CD4-positive, alpha-beta memory T cell (primary cell): ENCODE data around the gene DEFB118. TPM values are rescaled to one million over a fixed set of nuclear protein-coding genes. Genes with fewer than 3 reads are reported as not detected.
"Not testable (repeated sequence)": the region's sequence is repeated elsewhere in the genome, so short reads cannot be mapped to it uniquely, and the experiment has no call there.

Source experiments
- CTCF ChIA-PET: fragments of 350-600 bp; sonication (Branson Sonifier 250); formaldehyde crosslinking; loops from one replicate; lab custom pipeline; 2021; ENCODE audit warnings: inconsistent platforms; ENCODE audit not compliant: partially characterized antibody; lab: Charles Lee
- POLR2A ChIA-PET: fragments of 350-600 bp; sonication (Branson Sonifier 250); formaldehyde crosslinking; loops from one replicate; lab custom pipeline; 2021; ENCODE audit not compliant: partially characterized antibody; lab: Charles Lee
- DNase-seq, 5 donors: peaks; one replicate each; pipeline versions ENCODE4 v3.0.0 to v3.0.0-alpha.2; 2020 to 2022; ENCODE audit warnings: mixed read lengths in 1 of 5
- H3K27ac ChIP-seq: one replicate; pipeline ENCODE4 v1.7.0; 2013; ENCODE audit warnings: low read depth, low read length
- H3K27me3 ChIP-seq: 2 replicates; pipeline ENCODE4 v1.7.0; 2013; ENCODE audit warnings: mild to moderate bottlenecking, low read length, moderate library complexity; ENCODE audit not compliant: insufficient read depth
- H3K36me3 ChIP-seq: 2 replicates; pipeline ENCODE4 v1.7.0; 2013; ENCODE audit warnings: mild to moderate bottlenecking, low read length, moderate library complexity; ENCODE audit not compliant: insufficient read depth
- H3K4me1 ChIP-seq: 2 replicates; pipeline ENCODE4 v1.7.0; 2013; ENCODE audit warnings: mild to moderate bottlenecking, low read length, moderate library complexity; ENCODE audit not compliant: insufficient read depth
- H3K4me3 ChIP-seq, 2 donors: one replicate each; pipeline ENCODE4 v1.7.0; 2013; ENCODE audit warnings: low read length in 2 of 2, mild to moderate bottlenecking in 1 of 2
- H3K9me3 ChIP-seq, 2 donors: one replicate each; pipeline ENCODE4 v1.7.0; 2013; ENCODE audit warnings: low read length in 2 of 2, control low read depth in 1 of 2; ENCODE audit not compliant: control insufficient read depth in 1 of 2
- H3K27ac Mint-ChIP-seq, 7 donors: one replicate each; pipeline ENCODE4 v1.8.0; 2020 to 2021; ENCODE audit warnings: mixed read lengths in 7 of 7, mild to moderate bottlenecking in 6 of 7, inconsistent platforms in 3 of 7, moderate library complexity in 3 of 7
- H3K27me3 Mint-ChIP-seq, 2 donors: one replicate each; pipeline ENCODE4 v1.8.0; 2020 to 2021; ENCODE audit warnings: mixed read lengths in 2 of 2
- H3K36me3 Mint-ChIP-seq, 2 donors: one replicate each; pipeline ENCODE4 v1.8.0; 2020 to 2021; ENCODE audit warnings: mixed read lengths in 2 of 2, inconsistent platforms in 1 of 2, mild to moderate bottlenecking in 1 of 2
- H3K4me1 Mint-ChIP-seq, 4 donors: one replicate each; pipeline ENCODE4 v1.8.0; 2020 to 2021; ENCODE audit warnings: mixed read lengths in 4 of 4, mild to moderate bottlenecking in 1 of 4
- H3K4me3 Mint-ChIP-seq, 8 donors: one replicate each; pipeline ENCODE4 v1.8.0; 2020 to 2021; ENCODE audit warnings: mixed read lengths in 8 of 8, mild to moderate bottlenecking in 7 of 8, moderate library complexity in 6 of 8, inconsistent platforms in 3 of 8
- H3K9me3 Mint-ChIP-seq, 8 donors: one replicate each; pipeline ENCODE4 v1.8.0; 2020 to 2021; ENCODE audit warnings: mixed read lengths in 8 of 8, mild to moderate bottlenecking in 5 of 8, inconsistent platforms in 3 of 8, moderate library complexity in 1 of 8
- intact Hi-C: fragments of 100-400 bp; cut with micrococcal nuclease; formaldehyde crosslinking; loops from one replicate; pipeline ENCODE4 v1.15.1; 2023
- polyA plus RNA-seq, 2 donors: library from polyadenylated mRNA; unstranded; fragments of 300-500 nt; fragmentation: Illumina TruSeq; gene quantifications; one replicate each; pipeline ENCODE4 v1.2.3, GENCODE V29; 2021
- total RNA-seq, 2 experiments: library from RNA; stranded (reverse); gene quantifications; one replicate each; pipeline ENCODE4 v1.2.3, GENCODE V29; 2021

The DEFB118 gene, protein sequence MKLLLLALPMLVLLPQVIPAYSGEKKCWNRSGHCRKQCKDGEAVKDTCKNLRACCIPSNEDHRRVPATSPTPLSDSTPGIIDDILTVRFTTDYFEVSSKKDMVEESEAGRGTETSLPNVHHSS
- not detected for total RNA-seq
- polyA plus RNA-seq = not detected

DNA sequence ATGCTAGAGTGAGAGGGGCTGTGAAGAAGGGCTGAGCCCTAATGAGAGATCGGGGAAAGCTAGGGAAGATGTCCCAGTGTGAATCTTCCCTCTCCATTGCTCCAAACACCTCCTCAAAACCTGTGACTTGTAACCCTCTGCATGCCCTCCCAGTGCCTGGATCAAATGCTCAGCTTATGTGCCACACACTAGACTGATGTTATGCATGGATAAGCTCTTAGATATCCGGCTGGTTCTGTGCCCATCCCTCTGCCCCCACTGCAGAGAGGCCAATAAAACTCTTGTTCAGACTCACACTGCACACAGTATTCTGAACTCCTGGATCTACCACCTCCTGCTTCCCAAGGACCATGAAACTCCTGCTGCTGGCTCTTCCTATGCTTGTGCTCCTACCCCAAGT is at the start of gene DEFB118:
DEFB118 (plus strand) TSS at position 301 of the 400 bp plus-strand sequence; CDS start at position 351, 50 bp downstream.
- no peaks in the 10 kb centered on the region for H3K4me1 Mint-ChIP-seq
- Histone ChIP-seq H3K27me3 (no peaks in the 10 kb centered on the region), H3K9me3 (no peaks in the 10 kb centered on the region), H3K4me1 (no peaks in the 10 kb centered on the region), H3K36me3 (no peaks in the 10 kb centered on the region), H3K27ac (no peak within 1 kb of the TSS), H3K4me3 (no peak within 1 kb of the TSS)
- POLR2A ChIA-PET = no interaction called here
- no peak for DNase-seq
- H3K36me3 Mint-ChIP-seq = no peaks in the 10 kb centered on the region
- peaks cover 0 to 10% (median 5%) of the 10 kb centered on the region in 8 donors for H3K9me3 Mint-ChIP-seq
- no peak within 1 kb of the TSS for H3K4me3 Mint-ChIP-seq
- intact Hi-C loops = no loop called here
- CTCF ChIA-PET = no interaction called here
- no peak within 1 kb of the TSS for H3K27ac Mint-ChIP-seq
- H3K27me3 Mint-ChIP-seq = peaks cover 0 to 2% of the 10 kb centered on the region in 2 donors

DNA sequence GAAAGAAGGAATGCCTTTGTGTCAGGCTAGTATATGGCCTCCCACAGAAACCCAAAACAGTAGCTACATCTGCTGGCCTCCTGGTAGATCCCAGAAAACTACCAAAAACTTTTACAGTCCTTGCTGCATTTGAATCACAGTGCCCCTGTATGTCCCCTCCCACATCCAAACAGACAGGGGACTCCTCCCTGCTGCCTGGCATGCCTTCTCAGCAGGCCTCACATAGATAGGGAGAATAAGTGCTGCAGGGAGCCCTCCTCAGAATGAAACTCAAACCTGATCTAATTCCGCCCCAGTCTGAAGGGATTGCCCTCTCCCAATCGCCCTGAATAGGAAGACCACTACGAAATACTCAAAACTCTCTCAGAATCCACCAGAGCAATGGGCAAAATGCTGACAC is 45.9 kb upstream of the DEFB118 start:
- Mint-ChIP-seq H3K4me3 (no peak overlapping the region), H3K4me1 (no peaks in the 10 kb centered on the region), H3K9me3 (peaks cover 8 to 45% (median 34%) of the 10 kb centered on the region in 8 donors), H3K27me3 (peaks cover 0 to 5% of the 10 kb centered on the region in 2 donors), H3K27ac (no peak overlapping the region), H3K36me3 (peaks cover 2 to 9% of the 10 kb centered on the region in 2 donors)
- H3K4me3 ChIP-seq = no peak overlapping the region
- intact Hi-C loops = no loop called here
- no peak for DNase-seq
- H3K4me1 ChIP-seq = no peaks in the 10 kb centered on the region
- ChIA-PET POLR2A (no interaction called here), CTCF (no interaction called here)
- H3K27ac ChIP-seq = no peak overlapping the region
- H3K36me3 ChIP-seq = no peaks in the 10 kb centered on the region
- no peaks in the 10 kb centered on the region for H3K27me3 ChIP-seq
- H3K9me3 ChIP-seq = peaks cover 0 to 5% of the 10 kb centered on the region in 2 donors

DNA sequence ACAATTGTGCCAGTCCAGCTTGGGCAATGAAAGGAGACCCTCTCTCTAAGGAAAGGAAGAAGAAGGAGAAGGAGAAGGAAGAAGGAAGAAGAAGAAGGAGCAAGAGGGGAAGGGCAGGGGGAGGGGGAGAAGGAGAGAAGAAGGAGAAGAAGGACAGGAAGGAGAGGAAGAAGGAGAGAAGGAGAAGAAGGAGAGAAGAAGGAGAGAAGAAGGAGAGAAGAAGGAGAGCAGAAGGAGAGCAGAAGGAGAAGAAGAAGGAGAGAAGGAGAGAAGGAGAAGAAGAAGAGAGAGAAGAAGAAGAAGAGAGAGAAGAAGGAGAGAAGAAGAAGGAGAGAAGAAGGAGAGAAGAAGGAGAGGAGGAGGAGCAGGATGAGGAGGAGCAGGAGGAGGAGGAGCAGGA is 37.5 kb upstream of the DEFB118 start:
- DNase-seq = no peak
- intact Hi-C loops = no loop called here

DNA sequence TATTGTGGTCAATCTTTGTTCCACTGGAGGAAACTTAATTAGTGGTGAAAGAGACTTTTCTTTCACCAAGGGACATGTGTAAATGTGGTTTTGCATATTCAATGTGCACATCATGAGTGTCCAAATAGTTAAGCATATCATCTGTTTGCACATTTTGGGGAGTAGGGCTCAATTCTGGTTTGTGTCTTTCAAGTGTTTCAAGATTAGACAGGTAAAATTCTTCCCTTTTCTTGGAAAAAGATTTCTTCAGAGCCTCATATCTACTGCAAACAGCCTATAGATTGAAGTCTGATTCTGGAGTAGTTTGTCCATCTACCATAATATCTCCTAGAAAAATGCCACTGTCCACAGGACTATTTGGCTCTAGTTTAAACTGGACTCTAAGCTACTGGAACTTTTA is 26.9 kb upstream of the DEFB118 start:
- ChIA-PET POLR2A (no interaction called here), CTCF (no interaction called here)
- no peaks in the 10 kb centered on the region for H3K4me1 ChIP-seq
- H3K4me3 Mint-ChIP-seq = no peak overlapping the region
- H3K4me3 ChIP-seq = no peak overlapping the region
- peaks cover 0 to 4% (median 2%) of the 10 kb centered on the region in 8 donors for H3K9me3 Mint-ChIP-seq
- no peaks in the 10 kb centered on the region for H3K4me1 Mint-ChIP-seq
- H3K27ac ChIP-seq = no peak overlapping the region
- no peaks in the 10 kb centered on the region for H3K9me3 ChIP-seq
- H3K27me3 ChIP-seq = no peaks in the 10 kb centered on the region
- DNase-seq = no peak
- H3K36me3 Mint-ChIP-seq = no peaks in the 10 kb centered on the region
- peaks cover 0 to 1% of the 10 kb centered on the region in 2 donors for H3K27me3 Mint-ChIP-seq
- H3K36me3 ChIP-seq = no peaks in the 10 kb centered on the region
- intact Hi-C loops = no loop called here
- H3K27ac Mint-ChIP-seq = no peak overlapping the region

More for the DNA sequence above, 37.5 kb upstream of the DEFB118 start:
- H3K27me3 ChIP-seq = no peaks in the 10 kb centered on the region
- H3K4me1 Mint-ChIP-seq = no peaks in the 10 kb centered on the region
- no peak overlapping the region for H3K27ac ChIP-seq
- H3K9me3 ChIP-seq = no peaks in the 10 kb centered on the region
- H3K4me3 Mint-ChIP-seq = no peak overlapping the region
- peaks cover 0 to 1% of the 10 kb centered on the region in 2 donors for H3K27me3 Mint-ChIP-seq
- H3K36me3 ChIP-seq = no peaks in the 10 kb centered on the region
- peaks cover 0 to 17% (median 11%) of the 10 kb centered on the region in 8 donors for H3K9me3 Mint-ChIP-seq
- no peak overlapping the region for H3K4me3 ChIP-seq
- ChIA-PET POLR2A (no interaction called here), CTCF (no interaction called here)
- no peak overlapping the region for H3K27ac Mint-ChIP-seq
- no peaks in the 10 kb centered on the region for H3K4me1 ChIP-seq
- peaks cover 0 to 4% of the 10 kb centered on the region in 2 donors for H3K36me3 Mint-ChIP-seq

DNA sequence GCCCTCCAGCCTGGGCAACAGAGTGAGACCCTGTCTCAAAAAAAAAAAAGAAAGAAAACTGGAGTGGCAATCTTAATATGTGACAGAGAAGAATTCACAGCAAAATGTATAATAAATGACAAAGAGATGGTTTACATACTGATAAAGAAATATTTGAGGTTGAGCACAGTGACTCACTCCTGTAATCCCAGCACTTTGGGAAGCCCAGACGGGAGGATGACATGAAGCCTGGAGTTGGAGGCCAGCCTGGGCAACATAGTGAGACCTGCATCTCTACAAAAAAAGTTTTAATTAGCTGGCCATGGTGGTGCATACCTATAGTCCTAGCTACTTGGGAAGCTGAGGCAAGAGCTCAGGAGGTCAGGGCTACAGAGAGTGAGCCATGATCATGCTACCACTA is 12.4 kb upstream of the DEFB118 start:
- H3K4me3 ChIP-seq = no peak overlapping the region
- no peaks in the 10 kb centered on the region for H3K9me3 ChIP-seq
- H3K36me3 Mint-ChIP-seq = no peaks in the 10 kb centered on the region
- H3K9me3 Mint-ChIP-seq = peaks cover 0 to 2% (median under 1%) of the 10 kb centered on the region in 8 donors
- no peak overlapping the region for H3K27ac Mint-ChIP-seq
- H3K4me1 ChIP-seq = no peaks in the 10 kb centered on the region
- H3K27me3 Mint-ChIP-seq = peaks cover 3 to 5% of the 10 kb centered on the region in 2 donors
- intact Hi-C loops = no loop called here
- no peaks in the 10 kb centered on the region for H3K4me1 Mint-ChIP-seq
- no peak for DNase-seq
- POLR2A ChIA-PET = no interaction called here
- no peaks in the 10 kb centered on the region for H3K36me3 ChIP-seq
- CTCF ChIA-PET = no interaction called here
- H3K27ac ChIP-seq = no peak overlapping the region
- H3K27me3 ChIP-seq = no peaks in the 10 kb centered on the region
- H3K4me3 Mint-ChIP-seq = no peak overlapping the region

DNA sequence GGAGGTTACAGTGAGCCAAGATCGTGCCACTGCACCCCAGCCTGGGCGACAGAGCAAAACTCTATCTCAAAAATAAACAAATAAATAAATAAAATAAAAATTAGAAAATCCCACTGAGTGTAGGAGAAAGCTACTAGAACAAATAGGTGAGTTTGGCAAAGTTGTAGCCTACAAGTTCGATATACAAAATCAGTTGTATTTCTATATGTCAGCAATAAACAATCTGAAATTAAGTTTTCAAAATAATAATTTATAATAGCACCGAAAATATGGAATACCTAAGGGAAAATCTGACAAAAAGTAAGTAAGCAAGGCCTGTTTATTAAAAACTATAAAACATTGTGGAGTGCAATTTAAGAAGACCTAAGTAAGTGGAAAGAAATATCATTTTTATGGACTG is 5.1 kb upstream of the DEFB118 start:
- H3K36me3 ChIP-seq = no peaks in the 10 kb centered on the region
- no peaks in the 10 kb centered on the region for H3K9me3 ChIP-seq
- H3K27ac ChIP-seq = no peak overlapping the region
- ChIA-PET POLR2A (no interaction called here), CTCF (no interaction called here)
- H3K27me3 ChIP-seq = no peaks in the 10 kb centered on the region
- Mint-ChIP-seq H3K27ac (no peak overlapping the region), H3K4me1 (no peaks in the 10 kb centered on the region), H3K36me3 (no peaks in the 10 kb centered on the region), H3K27me3 (peaks cover 0 to 4% of the 10 kb centered on the region in 2 donors), H3K9me3 (peaks cover 0 to 8% (median 4%) of the 10 kb centered on the region in 8 donors), H3K4me3 (no peak overlapping the region)
- H3K4me3 ChIP-seq = no peak overlapping the region
- DNase-seq = no peak
- intact Hi-C loops = no loop called here
- H3K4me1 ChIP-seq = no peaks in the 10 kb centered on the region

DNA sequence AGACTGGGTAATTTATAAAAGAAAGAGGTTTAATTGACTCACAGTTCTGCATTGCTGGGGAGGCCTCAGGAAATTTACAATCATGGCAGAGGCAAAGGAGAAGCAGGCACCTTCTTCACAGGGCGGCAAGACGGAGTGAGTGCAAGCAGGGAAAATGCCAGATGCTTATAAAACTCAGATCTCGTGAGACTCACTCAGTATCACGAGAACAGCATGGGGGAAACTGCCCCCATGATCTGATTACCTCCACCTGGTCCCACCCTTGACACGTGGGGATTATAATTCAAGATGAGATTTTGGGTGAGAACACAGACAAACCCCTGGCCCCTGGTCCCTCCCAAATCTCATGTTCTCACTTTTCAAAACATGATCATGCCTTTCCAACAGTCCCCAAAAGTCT is 4.1 kb upstream of the DEFB118 start:
- H3K4me3 ChIP-seq, H3K27ac ChIP-seq, H3K36me3 Mint-ChIP-seq, H3K27ac Mint-ChIP-seq, POLR2A ChIA-PET, H3K4me1 ChIP-seq, DNase-seq, H3K9me3 Mint-ChIP-seq, intact Hi-C loops, H3K4me1 Mint-ChIP-seq, H3K36me3 ChIP-seq, H3K27me3 Mint-ChIP-seq, H3K9me3 ChIP-seq, H3K27me3 ChIP-seq, CTCF ChIA-PET, H3K4me3 Mint-ChIP-seq: not testable (repeated sequence)
